Mesothelial cell of epicardium (in vitro differentiated cells): ENCODE measurements around the gene AMZ1. TPM values are rescaled to one million over a fixed set of nuclear protein-coding genes. Genes with fewer than 3 reads are reported as not detected.

ENCODE experiments used
- DNase-seq, 2 experiments: peaks; one replicate each; pipeline ENCODE4 v3.0.0; 2021; ENCODE audit warnings: low spot score in 2 of 2; ENCODE audit not compliant: unreplicated experiment in 2 of 2
- H3K27ac Mint-ChIP-seq: 2 replicates; pipeline ENCODE4 v1.8.0; 2021; ENCODE audit warnings: mixed read lengths
- H3K27me3 Mint-ChIP-seq: 2 replicates; pipeline ENCODE4 v1.8.0; 2021; ENCODE audit warnings: low read depth, mixed read lengths
- H3K36me3 Mint-ChIP-seq: 2 replicates; pipeline ENCODE4 v1.8.0; 2021; ENCODE audit warnings: mixed read lengths
- H3K4me1 Mint-ChIP-seq: 2 replicates; pipeline ENCODE4 v1.8.0; 2021; ENCODE audit warnings: mixed read lengths
- H3K4me3 Mint-ChIP-seq: 2 replicates; pipeline ENCODE4 v1.8.0; 2021; ENCODE audit warnings: mild to moderate bottlenecking, moderate library complexity, mixed read lengths
- H3K9me3 Mint-ChIP-seq: 2 replicates; pipeline ENCODE4 v1.8.0; 2021; ENCODE audit warnings: mixed read lengths
- total RNA-seq: library from RNA; stranded (reverse); gene quantifications from 3 replicates; pipeline ENCODE4 v1.2.1, GENCODE V29; 2021
- TF ChIP-seq, protein P1 (sequence below): fragments of 200-600 bp; sonication (generic); IDR thresholded peaks from one replicate; pipeline ENCODE4 v1.5.0; 2021; ENCODE audit warnings: antibody characterized with exemption; ENCODE audit not compliant: unreplicated experiment

The AMZ1 gene
- total RNA-seq, 1 donor from 2014 or later = 0.13 TPM

DNA sequence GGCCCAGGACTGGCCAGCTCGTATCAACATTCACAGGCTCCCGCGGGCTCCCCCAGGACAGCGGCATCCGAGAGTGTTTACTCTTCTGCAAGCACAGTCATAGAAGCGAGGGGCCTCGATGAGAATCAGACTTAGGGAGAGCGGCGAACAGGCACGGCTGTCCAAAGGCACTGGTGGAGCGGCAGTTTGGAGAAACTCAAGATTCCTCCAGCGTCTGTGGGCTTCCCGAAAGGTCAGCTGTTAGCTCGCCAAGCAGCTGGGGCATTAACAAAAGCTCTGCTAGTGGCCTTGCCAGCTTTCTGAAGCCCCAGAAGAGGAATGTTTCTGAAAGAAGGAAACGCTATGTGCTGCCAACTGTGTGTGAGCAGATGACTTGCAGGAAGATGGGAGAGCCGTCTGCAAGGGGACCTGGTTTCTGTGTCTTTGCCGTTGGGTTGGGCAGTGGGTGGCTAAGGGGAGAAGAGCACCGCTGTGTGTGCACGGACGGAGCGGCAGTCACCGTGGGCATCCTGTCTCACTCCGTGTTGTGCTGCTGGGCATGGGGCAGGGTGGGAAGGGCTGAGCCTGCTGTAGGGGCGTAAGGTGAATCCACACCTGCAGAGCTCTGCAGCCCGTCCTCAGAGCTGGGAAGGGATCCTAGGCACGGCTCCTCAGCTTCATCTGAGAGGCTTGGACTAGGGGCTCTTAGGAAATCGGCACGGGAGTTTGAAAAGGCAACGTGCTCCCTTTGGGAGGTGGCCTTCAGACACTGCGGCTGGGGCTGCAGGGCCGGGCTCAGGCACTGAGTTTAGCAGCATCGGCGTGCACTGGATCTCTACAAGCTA is 42.1 kb downstream of the AMZ1 start:
- Mint-ChIP-seq H3K27me3 (no peaks in the 10 kb centered on the region), H3K27ac (peak overlapping the region; percentile 91), H3K4me1 (peaks cover 45% of the 10 kb centered on the region), H3K4me3 (no peak overlapping the region), H3K9me3 (peaks cover 7% of the 10 kb centered on the region), H3K36me3 (peaks cover 44% of the 10 kb centered on the region)
- TF ChIP-seq, protein P1, sequence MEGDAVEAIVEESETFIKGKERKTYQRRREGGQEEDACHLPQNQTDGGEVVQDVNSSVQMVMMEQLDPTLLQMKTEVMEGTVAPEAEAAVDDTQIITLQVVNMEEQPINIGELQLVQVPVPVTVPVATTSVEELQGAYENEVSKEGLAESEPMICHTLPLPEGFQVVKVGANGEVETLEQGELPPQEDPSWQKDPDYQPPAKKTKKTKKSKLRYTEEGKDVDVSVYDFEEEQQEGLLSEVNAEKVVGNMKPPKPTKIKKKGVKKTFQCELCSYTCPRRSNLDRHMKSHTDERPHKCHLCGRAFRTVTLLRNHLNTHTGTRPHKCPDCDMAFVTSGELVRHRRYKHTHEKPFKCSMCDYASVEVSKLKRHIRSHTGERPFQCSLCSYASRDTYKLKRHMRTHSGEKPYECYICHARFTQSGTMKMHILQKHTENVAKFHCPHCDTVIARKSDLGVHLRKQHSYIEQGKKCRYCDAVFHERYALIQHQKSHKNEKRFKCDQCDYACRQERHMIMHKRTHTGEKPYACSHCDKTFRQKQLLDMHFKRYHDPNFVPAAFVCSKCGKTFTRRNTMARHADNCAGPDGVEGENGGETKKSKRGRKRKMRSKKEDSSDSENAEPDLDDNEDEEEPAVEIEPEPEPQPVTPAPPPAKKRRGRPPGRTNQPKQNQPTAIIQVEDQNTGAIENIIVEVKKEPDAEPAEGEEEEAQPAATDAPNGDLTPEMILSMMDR = no peak
- peak in 1 of 2 experiments; percentile 40 for DNase-seq

DNA sequence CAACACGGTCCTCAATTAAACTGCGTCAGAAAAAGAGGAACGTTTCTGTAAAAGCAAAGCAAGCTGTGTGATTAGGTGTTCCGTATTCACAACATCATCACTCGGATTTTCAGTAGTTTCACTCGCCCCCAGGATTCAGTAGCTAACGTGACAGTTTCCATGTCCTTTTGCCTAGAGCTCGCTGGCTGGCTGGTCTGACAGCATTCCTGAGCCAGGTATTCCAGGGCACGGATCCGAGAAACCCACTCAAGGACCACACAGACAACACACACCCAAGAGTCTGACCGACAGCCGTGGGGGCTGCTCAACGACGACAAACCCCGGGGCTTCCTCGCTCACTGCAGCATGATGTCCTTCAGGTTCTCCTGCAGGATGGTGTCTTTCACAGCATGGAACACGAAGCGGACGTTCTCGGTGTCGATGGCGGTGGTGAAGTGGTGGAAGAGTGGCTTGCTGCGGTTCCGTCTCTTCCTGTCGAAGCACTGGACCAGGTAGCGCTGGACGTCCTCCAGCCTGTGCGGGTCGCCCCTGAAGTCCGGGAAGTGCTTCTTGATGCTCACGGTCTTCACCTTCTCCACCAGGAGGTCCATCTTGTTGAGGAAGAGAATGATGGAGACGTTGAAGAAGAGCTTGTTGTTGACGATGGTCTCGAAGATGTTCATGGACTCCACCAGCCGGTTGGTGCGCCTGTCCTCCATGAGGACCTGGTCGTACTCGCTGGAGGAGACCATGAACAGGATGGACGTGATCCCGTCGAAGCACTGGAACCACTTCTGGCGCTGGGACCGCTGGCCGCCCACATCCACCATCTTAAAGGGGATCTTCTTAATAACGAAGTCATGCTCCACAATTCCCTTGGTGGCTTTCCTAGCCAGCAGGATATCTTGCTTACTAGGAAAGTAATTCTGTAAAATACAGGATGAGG is 43.1 kb downstream of the AMZ1 start:
- TF ChIP-seq, protein P1 = no peak
- no peak for DNase-seq
- Mint-ChIP-seq H3K27me3 (no peaks in the 10 kb centered on the region), H3K4me3 (no peak overlapping the region), H3K36me3 (peaks cover 40% of the 10 kb centered on the region), H3K27ac (peak overlapping the region; percentile 91), H3K4me1 (peaks cover 51% of the 10 kb centered on the region), H3K9me3 (peaks cover 7% of the 10 kb centered on the region)

DNA sequence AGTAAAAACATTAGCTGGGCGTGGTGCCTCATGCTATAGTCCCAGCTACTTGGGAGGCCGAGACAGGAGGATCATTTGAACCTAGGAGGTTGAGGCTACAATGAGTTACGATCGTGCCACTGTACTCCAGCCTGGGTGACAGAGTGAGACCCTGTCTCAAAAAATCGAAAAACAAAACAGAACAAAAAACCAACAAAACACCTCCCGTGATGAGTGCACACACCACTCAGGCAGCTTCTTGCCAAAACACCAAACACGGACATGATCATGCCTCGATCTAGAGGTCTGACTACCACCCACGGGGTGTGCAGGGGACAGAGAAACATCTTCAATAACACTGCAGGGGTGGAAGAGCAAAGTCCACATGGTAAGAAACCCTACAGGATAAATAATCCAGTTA is 44.4 kb downstream of the AMZ1 start:
- H3K9me3 Mint-ChIP-seq = peaks cover 7% of the 10 kb centered on the region
- no peaks in the 10 kb centered on the region for H3K27me3 Mint-ChIP-seq
- no peak overlapping the region for H3K4me3 Mint-ChIP-seq
- TF ChIP-seq, protein P1 = no peak
- no peak for DNase-seq
- H3K27ac Mint-ChIP-seq = peak overlapping the region; percentile 74
- H3K36me3 Mint-ChIP-seq = peaks cover 39% of the 10 kb centered on the region
- peaks cover 51% of the 10 kb centered on the region for H3K4me1 Mint-ChIP-seq

DNA sequence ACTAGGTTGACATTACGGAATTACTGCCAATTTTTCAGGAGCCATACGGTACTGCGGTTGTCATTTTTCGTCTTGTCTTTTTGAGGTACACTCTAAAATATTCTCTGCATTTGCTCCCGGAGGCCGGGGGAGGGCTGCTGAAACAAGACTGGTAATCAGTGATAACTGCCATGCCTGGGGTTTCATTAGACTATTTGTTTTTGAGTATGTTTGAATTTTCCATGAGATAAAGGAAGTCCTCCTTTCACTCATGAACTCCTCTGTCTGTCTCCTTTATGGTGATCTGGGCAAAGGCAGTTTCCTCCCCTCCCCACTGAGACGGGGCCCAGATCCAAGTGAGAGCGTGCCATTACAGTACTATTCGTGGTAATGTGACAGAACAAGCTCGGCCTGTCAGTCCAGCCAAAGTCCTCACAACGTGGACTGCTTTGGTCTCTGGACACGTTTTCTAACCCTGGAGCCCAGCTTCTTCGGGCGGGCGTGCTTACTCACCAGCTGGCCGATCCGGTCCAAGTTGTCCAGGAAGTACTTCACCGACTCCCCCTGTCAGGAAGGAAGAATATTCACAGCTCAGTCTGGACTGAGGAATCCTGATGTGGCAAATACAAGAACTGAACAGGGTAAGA is 45.1 kb downstream of the AMZ1 start:
- Mint-ChIP-seq H3K4me1 (peaks cover 51% of the 10 kb centered on the region), H3K27ac (peak overlapping the region; percentile 55), H3K27me3 (no peaks in the 10 kb centered on the region), H3K9me3 (peaks cover 7% of the 10 kb centered on the region), H3K36me3 (peaks cover 39% of the 10 kb centered on the region), H3K4me3 (no peak overlapping the region)
- no peak for DNase-seq
- TF ChIP-seq, protein P1 = peak; percentile 21

DNA sequence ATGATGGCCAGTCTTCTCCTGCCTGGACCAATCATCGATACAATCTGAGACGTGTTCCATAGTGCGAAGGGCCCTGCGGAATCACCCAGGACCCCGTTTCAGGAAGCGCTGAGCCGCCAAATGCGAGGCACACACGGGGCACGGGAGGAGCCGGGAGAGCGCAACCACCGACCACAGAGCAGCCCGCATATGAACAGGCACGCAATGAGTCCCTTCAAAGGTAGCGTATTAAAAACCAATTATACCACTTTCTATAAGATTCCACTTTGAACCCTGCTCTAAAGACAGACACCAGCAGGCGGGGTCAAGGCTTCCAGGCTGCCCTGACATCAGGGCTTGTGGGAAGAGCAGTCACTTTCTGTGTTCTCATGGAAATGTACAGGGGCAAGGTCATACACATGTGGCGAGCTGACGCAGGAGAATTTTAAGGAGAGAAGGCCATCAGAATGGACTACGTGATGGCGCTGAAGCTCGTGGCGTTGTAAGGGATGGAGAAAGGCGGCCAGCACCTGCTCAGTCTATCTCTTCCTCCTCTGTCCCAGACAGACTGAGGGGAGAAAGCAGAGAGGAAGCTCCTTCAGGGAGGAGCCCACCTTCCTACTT is 46.2 kb downstream of the AMZ1 start:
- Mint-ChIP-seq H3K27me3 (no peaks in the 10 kb centered on the region), H3K9me3 (peaks cover 7% of the 10 kb centered on the region), H3K4me3 (no peak overlapping the region), H3K36me3 (peaks cover 41% of the 10 kb centered on the region), H3K4me1 (peaks cover 45% of the 10 kb centered on the region), H3K27ac (no peak overlapping the region)
- TF ChIP-seq, protein P1 = no peak
- DNase-seq = no peak
